Lower lobe of right lung (tissue), 2 donors: ENCODE results near the gene SCAPER. TPM values are rescaled to one million over a fixed set of nuclear protein-coding genes. Genes with fewer than 3 reads are reported as not detected.

Experiments used
- ATAC-seq, 2 donors: fragments of 200-7000 bp; cut with Tn5 transposase; one replicate each; pipeline ENCODE4 v1.9.1; 2020 to 2022; ENCODE audit warnings: mild to moderate bottlenecking in 2 of 2, moderate library complexity in 2 of 2
- DNase-seq: peaks from one replicate; pipeline ENCODE4 v3.0.0-alpha.2; 2020
- H3K27ac ChIP-seq: fragments of 200-600 bp; one replicate; pipeline ENCODE4 v1.8.0; 2022
- H3K27me3 ChIP-seq: fragments of 200-600 bp; one replicate; pipeline ENCODE4 v1.8.0; 2022; ENCODE audit warnings: low read depth
- H3K36me3 ChIP-seq: fragments of 200-600 bp; one replicate; pipeline ENCODE4 v1.8.0; 2022; ENCODE audit warnings: mild to moderate bottlenecking
- H3K4me1 ChIP-seq: fragments of 200-600 bp; one replicate; pipeline ENCODE4 v1.8.0; 2022
- H3K4me3 ChIP-seq: fragments of 200-600 bp; one replicate; pipeline ENCODE4 v1.8.0; 2022; ENCODE audit warnings: mild to moderate bottlenecking
- H3K9me3 ChIP-seq: fragments of 200-600 bp; one replicate; pipeline ENCODE4 v1.8.0; 2022
- intact Hi-C: fragments of 100-400 bp; cut with DNase I; formaldehyde crosslinking; loops from one replicate; pipeline ENCODE4 v1.11.0; 2022
- total RNA-seq: library from RNA; stranded (reverse); fragmentation: NEBNext Ultra II Directional; extraction: Animal tissue kit (Norgen Biotek cat#: 25700); gene quantifications from one replicate; pipeline ENCODE4 v1.2.1, GENCODE V29; 2021
- TF ChIP-seq, protein P1 (sequence below): fragments of 200-600 bp; IDR thresholded peaks from one replicate; pipeline ENCODE4 v1.8.0; 2022; ENCODE audit warnings: antibody characterized with exemption, mild to moderate bottlenecking
- donor health status: DM: no; HTN: yes; CAD: no; lungs with severe emphysema.

Gene SCAPER
- total RNA-seq, 1 donor from 2014 or later: 34.2 TPM

- H3K27me3 ChIP-seq: peaks cover 10% of the 10 kb centered on the region
- intact Hi-C loops: no loop called here
- ATAC-seq: no peak
Measured at GRCh38 chr15:76353023-76353577, 552.0 kb downstream of the SCAPER start.

GRCh38 chr15:76349301-76350070 lies 555.7 kb downstream of the SCAPER start:
- H3K4me3 ChIP-seq: no peak overlapping the region
- peaks cover 23% of the 10 kb centered on the region for H3K4me1 ChIP-seq
- H3K27ac ChIP-seq: no peak overlapping the region
- H3K27me3 ChIP-seq: peaks cover 46% of the 10 kb centered on the region
- DNase-seq (no peak), ATAC-seq (no peak)
- intact Hi-C loops: no loop called here
- TF ChIP-seq, protein P1, sequence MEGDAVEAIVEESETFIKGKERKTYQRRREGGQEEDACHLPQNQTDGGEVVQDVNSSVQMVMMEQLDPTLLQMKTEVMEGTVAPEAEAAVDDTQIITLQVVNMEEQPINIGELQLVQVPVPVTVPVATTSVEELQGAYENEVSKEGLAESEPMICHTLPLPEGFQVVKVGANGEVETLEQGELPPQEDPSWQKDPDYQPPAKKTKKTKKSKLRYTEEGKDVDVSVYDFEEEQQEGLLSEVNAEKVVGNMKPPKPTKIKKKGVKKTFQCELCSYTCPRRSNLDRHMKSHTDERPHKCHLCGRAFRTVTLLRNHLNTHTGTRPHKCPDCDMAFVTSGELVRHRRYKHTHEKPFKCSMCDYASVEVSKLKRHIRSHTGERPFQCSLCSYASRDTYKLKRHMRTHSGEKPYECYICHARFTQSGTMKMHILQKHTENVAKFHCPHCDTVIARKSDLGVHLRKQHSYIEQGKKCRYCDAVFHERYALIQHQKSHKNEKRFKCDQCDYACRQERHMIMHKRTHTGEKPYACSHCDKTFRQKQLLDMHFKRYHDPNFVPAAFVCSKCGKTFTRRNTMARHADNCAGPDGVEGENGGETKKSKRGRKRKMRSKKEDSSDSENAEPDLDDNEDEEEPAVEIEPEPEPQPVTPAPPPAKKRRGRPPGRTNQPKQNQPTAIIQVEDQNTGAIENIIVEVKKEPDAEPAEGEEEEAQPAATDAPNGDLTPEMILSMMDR: no peak
- H3K36me3 ChIP-seq: no peaks in the 10 kb centered on the region
- no peaks in the 10 kb centered on the region for H3K9me3 ChIP-seq

More at GRCh38 chr15:76353023-76353577, 552.0 kb downstream of the SCAPER start:
- no peak for DNase-seq
- Histone ChIP-seq H3K9me3 (no peaks in the 10 kb centered on the region), H3K27ac (no peak overlapping the region), H3K36me3 (no peaks in the 10 kb centered on the region), H3K4me3 (no peak overlapping the region), H3K4me1 (no peaks in the 10 kb centered on the region)
- TF ChIP-seq, protein P1: no peak

GRCh38 chr15:76347482-76348055 lies 557.6 kb downstream of the SCAPER start:
- H3K27me3 ChIP-seq: peaks cover 66% of the 10 kb centered on the region
- H3K4me1 ChIP-seq: peaks cover 33% of the 10 kb centered on the region
- ATAC-seq (no peak), DNase-seq (no peak)
- H3K27ac ChIP-seq: no peak overlapping the region
- H3K4me3 ChIP-seq: peak overlapping the region; percentile 49
- TF ChIP-seq, protein P1: no peak
- no peaks in the 10 kb centered on the region for H3K9me3 ChIP-seq
- intact Hi-C loops: no loop called here
- no peaks in the 10 kb centered on the region for H3K36me3 ChIP-seq

DNA sequence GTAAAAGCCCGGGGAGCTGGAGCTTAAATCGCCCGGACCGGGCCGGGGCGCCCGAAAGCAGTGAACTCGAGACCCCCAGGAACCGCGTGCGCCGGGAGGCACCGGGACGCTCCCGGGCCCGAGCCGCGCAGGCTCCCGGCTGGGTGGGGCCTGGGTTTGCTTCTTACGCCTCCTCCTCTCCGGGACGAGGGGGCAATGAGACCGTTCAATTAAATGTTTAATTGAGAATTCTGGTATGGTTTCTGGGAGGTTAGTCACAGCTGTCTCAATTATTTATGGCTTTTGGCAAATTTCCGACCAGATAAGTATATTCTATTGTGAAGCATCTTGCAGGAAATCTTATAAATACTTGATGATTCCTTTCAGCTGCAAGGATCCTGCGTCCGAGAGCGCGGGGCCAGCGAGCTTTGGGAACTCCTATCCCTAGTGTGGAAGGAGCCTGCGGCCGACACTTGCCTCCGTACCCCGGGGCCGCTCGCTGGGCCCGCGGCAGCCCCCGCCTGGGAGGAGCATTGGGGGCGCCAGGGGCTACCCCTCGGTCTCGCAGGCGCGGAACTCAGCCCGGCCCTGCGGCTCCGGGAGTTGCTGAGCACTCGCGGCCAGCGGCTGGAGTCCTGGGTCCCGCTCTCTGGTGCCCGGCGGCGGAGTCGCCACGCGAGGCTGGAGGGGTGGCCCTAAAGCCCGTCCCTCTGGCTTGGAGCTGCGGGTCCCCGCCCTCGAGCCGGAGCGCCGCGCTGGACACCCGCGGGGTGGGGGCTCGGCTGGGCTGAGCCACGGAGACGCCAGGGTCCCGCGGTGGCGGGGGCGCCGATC lies 558.3 kb downstream of the SCAPER start:
- ATAC-seq (peak; percentile 40 to 47), DNase-seq (no peak)
- H3K4me3 ChIP-seq: peak overlapping the region; percentile 49

More for the DNA sequence above, 558.3 kb downstream of the SCAPER start:
- peaks cover 73% of the 10 kb centered on the region for H3K27me3 ChIP-seq
- H3K9me3 ChIP-seq: no peaks in the 10 kb centered on the region
- intact Hi-C loops: no loop called here
- H3K4me1 ChIP-seq: peaks cover 40% of the 10 kb centered on the region
- no peak overlapping the region for H3K27ac ChIP-seq
- TF ChIP-seq, protein P1: no peak
- H3K36me3 ChIP-seq: no peaks in the 10 kb centered on the region
